Heart right ventricle (tissue), 16 donors: ENCODE measurements around the gene ACSF3. TPM values are rescaled to one million over a fixed set of nuclear protein-coding genes. Genes with fewer than 3 reads are reported as not detected.

Experiments used
- ATAC-seq, 8 donors: fragments of 200-7000 bp; cut with Tn5 transposase; one replicate each; pipeline ENCODE4 v1.9.1; 2020; ENCODE audit warnings: mild to moderate bottlenecking in 8 of 8, moderate library complexity in 8 of 8, moderate number of reproducible peaks in 1 of 8
- DNase-seq, 2 donors: peaks; one replicate each; pipeline ENCODE4 v3.0.0-alpha.2; 2020
- H3K27ac ChIP-seq, 10 donors: fragments of 200-600 bp; sonication (generic) in 2 of 10; one replicate each; pipeline versions ENCODE4 v1.5.0 to v1.8.0; 2020 to 2022; ENCODE audit warnings: mild to moderate bottlenecking in 3 of 10
- H3K27me3 ChIP-seq, 7 donors: fragments of 200-600 bp; one replicate each; pipeline ENCODE4 v1.8.0; 2021 to 2022; ENCODE audit warnings: mild to moderate bottlenecking in 2 of 7
- H3K36me3 ChIP-seq, 9 donors: fragments of 200-600 bp; sonication (generic) in 1 of 9; one replicate each; pipeline versions ENCODE4 v1.5.0 to v1.8.0; 2020 to 2022; ENCODE audit warnings: mild to moderate bottlenecking in 2 of 9
- H3K4me1 ChIP-seq, 9 donors: fragments of 200-600 bp; sonication (generic) in 1 of 9; one replicate each; pipeline versions ENCODE4 v1.5.0 to v1.8.0; 2020 to 2022; ENCODE audit warnings: mild to moderate bottlenecking in 4 of 9
- H3K4me3 ChIP-seq, 10 donors: fragments of 200-600 bp; sonication (generic) in 2 of 10; one replicate each; pipeline versions ENCODE4 v1.5.0 to v1.8.0; 2020 to 2022; ENCODE audit warnings: mild to moderate bottlenecking in 7 of 10, moderate library complexity in 2 of 10
- H3K9me3 ChIP-seq, 11 donors: fragments of 200-600 bp in 10 of 11; sonication (generic) in 2 of 11; one replicate each; pipeline versions ENCODE4 v1.5.0 to v1.8.0; 2013 to 2022; ENCODE audit warnings: mild to moderate bottlenecking in 2 of 11, control low read depth in 1 of 11, moderate library complexity in 1 of 11
- WGBS, 2 donors: extraction: QIAGEN DNeasy Blood & Tissue Kit; methylation state at CpG; one replicate each; pipeline ENCODE4 v1.1.7; 2013; ENCODE audit warnings: inconsistent platforms in 1 of 2; 5-methylcytosine and 5-hydroxymethylcytosine counted together
- intact Hi-C, 10 donors: fragments of 100-400 bp; cut with DNase I; formaldehyde crosslinking; loops; one replicate each; pipeline versions ENCODE4 v1.11.1 to v1.14.2; 2022
- polyA plus RNA-seq, 2 donors: library from polyadenylated mRNA; stranded (reverse); fragments of 200-250 nt; gene quantifications; one replicate each; pipeline ENCODE4 v1.2.3, GENCODE V29; 2013
- total RNA-seq, 10 donors: library from RNA; stranded (reverse); fragmentation: NEBNext Ultra II Directional in 3 of 10; extraction: Animal tissue kit (Norgen Biotek cat#: 25700) in 3 of 10; gene quantifications; one replicate each; pipeline versions ENCODE4 v1.2.1 to v1.2.4, GENCODE V29; 2021 to 2023
- TF ChIP-seq, protein P1 (sequence below), 9 donors: fragments of 200-600 bp; sonication (generic) in 2 of 9; IDR thresholded peaks; one replicate each; pipeline versions ENCODE4 v1.5.0 to v1.8.0; 2021 to 2022; ENCODE audit warnings: antibody characterized with exemption in 9 of 9, mild to moderate bottlenecking in 5 of 9, moderate library complexity in 1 of 9
- donor health status: Arrhythmogenic right ventricular cardiomyopathy.
- donor health status: ischemic (EF 13 %, LVEDD 7.1; RV severe dilation, severe dysfunction).
- donor health status: healthy with polysubstance abuse.
- donor health status: DM: no; HTN: yes; CAD: no.
- donor health status: DM: no; HTN: no; CAD: no.
- donor health status: ischemic (EF 25% LVEDD 6.9; RV normal size, moderate dysfunction).
- donor health status: ischemic (EF 25% LVEDD 5.7; RV mildly dilated, moderate dysfunction).
- donor health status: healthy.
- donor health status: DM: yes; HTN: yes; CAD: no.
- donor health status: Ischemic cardiomyopathy.
- donor health status: ischemic (EF 35%, LVEDD 5.7; RV mildly dilated, moderate dysfunction).
- donor health status: nonischemic (EF 11% LVEDD 7.7; RV severe dilation, severe dysfunction).
- donor health status: DM: yes; HTN: yes; CAD: no.
- donor health status: PGD.
- donor health status: ischemic (EF 29% LVEDD 5.4; RV normal size, mild dysfunction).
- donor health status: nonischemic (EF 23%, LVEDD 6.1; RV moderate dilation, normal function).

The ACSF3 gene
- total and polyA plus RNA-seq, 12 donors: 11.0 to 36.9 (median 17.8) TPM

DNA sequence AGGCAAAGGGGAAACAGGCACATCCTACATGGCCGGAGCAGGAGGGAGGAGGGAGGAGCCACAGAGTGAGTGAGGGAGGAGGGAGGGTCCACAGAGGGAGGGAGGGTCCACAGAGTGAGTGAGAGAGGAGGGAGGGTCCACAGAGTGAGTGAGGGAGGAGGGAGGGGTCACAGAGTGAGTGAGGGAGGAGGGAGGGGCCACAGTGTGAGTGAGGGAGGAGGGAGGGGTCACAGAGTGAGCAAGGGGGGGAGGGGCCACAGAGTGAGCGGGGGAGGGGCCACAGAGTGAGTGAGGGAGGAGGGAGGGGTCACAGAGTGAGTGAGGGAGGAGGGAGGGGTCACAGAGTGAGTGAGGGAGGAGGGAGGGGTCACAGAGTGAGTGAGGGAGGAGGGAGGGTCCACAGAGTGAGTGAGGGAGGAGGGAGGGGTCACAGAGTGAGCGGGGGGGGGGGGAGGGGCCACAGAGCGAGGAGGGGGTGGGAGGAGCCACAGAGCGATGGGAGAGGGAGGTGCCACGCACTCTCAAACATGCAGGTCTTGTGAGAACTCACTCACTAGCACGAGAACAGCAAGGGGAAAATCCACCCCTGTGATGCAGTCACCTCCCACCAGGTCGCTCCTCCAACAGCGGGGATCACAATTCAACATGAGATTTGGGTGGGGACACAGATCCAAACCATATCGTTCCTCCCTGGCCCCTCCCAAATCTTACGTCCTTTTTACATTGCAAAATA, 53.6 kb downstream of the ACSF3 start:
- no peaks in the 10 kb centered on the region for H3K4me1 ChIP-seq
- H3K9me3 ChIP-seq: peaks cover 0 to 22% (median 7%) of the 10 kb centered on the region in 11 donors
- 85 to 90% methylated on average over 10 of the region's 11 CpGs for WGBS, 2 donors
- DNase-seq: no peak
- peaks cover 0 to 85% (median 33%) of the 10 kb centered on the region in 9 donors for H3K36me3 ChIP-seq
- H3K27me3 ChIP-seq: no peaks in the 10 kb centered on the region
- no peak overlapping the region for H3K4me3 ChIP-seq
- no peak for ATAC-seq
- intact Hi-C loops: no loop called here
- TF ChIP-seq, protein P1, sequence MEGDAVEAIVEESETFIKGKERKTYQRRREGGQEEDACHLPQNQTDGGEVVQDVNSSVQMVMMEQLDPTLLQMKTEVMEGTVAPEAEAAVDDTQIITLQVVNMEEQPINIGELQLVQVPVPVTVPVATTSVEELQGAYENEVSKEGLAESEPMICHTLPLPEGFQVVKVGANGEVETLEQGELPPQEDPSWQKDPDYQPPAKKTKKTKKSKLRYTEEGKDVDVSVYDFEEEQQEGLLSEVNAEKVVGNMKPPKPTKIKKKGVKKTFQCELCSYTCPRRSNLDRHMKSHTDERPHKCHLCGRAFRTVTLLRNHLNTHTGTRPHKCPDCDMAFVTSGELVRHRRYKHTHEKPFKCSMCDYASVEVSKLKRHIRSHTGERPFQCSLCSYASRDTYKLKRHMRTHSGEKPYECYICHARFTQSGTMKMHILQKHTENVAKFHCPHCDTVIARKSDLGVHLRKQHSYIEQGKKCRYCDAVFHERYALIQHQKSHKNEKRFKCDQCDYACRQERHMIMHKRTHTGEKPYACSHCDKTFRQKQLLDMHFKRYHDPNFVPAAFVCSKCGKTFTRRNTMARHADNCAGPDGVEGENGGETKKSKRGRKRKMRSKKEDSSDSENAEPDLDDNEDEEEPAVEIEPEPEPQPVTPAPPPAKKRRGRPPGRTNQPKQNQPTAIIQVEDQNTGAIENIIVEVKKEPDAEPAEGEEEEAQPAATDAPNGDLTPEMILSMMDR (IDR thresholded peaks at IDR 0.05): no peak
- no peak overlapping the region for H3K27ac ChIP-seq

DNA sequence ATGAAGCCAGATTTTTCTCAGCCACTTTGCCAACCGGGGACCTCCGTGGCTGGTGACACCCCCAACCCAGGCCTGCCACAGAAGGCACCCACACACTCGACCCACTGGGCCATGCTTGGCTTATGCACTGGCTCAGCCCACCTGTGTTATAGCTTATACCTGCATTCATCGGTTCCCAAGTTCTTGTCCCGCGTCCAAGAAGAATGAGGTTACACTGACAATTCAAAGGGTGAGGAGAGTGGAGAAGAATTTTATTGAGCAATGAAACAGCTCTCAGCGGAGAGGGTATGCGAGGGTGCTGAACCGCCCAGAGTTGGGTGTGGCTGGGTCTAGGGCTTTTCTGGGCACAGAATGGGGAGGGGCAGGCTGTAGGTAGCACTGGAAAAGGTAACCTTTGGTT, 55.7 kb downstream of the ACSF3 start:
- Histone ChIP-seq H3K4me1 (peaks cover under 1 to 2% (median 1%) of the 10 kb centered on the region in 9 donors), H3K9me3 (peaks cover 0 to 22% (median 7%) of the 10 kb centered on the region in 11 donors), H3K27me3 (no peaks in the 10 kb centered on the region), H3K4me3 (no peak overlapping the region), H3K36me3 (peaks cover 0 to 74% (median 33%) of the 10 kb centered on the region in 9 donors), H3K27ac (no peak overlapping the region)
- DNase-seq (no peak), ATAC-seq (no peak)
- whole genome bisulfite sequencing, 2 donors: 95 to 97% methylated on average over 9 of the region's 9 CpGs
- TF ChIP-seq, protein P1 (IDR thresholded peaks at IDR 0.05): no peak
- intact Hi-C loops: no loop called here

DNA sequence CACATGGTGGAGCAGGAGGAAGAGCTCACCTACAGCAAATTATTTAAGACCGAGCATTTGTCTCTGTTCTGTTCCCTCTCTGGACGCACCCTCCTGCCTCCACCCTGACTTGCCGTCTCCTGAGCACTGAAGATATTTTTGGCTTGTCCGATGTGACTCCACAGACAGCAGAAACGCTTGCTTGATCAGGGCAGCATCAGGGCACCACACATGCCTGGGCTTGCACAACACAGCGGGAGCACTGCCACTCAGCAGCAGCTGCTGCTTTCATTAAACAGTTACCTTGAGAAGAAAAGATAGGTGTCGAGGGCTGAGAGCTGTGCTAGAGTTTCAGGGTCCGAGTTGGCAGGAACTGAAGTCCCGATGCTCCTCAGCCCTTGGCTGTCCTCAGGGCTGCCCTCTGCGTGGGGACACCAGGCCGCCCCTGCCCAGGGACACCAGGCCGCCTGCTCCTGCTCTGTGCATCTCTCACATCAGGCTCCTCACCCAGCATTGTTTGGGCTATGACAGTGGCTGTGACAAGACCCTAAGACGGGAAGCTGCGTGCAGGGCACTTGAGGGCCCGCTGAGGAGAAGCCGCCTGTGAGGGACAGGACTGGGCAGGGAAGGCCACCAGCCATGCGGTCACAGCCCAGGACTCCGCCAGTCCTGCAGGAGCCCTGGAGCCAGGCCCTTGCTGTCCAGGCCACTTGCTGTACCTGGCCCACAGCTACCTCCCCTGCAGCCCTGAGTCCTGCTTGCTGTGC, 56.6 kb downstream of the ACSF3 start:
- Histone ChIP-seq H3K27ac (no peak overlapping the region), H3K4me3 (no peak overlapping the region), H3K27me3 (no peaks in the 10 kb centered on the region), H3K9me3 (peaks cover 0 to 22% (median 7%) of the 10 kb centered on the region in 11 donors), H3K4me1 (peaks cover 8 to 11% (median 10%) of the 10 kb centered on the region in 9 donors), H3K36me3 (peaks cover 0 to 66% (median 33%) of the 10 kb centered on the region in 9 donors)
- ATAC-seq (no peak), DNase-seq (no peak)
- intact Hi-C loops: loop anchor here in 1 of 10 donors (10.0 kb wide), 1 partner anchor 335 kb away; the partner anchor contains the start of gene APRT
- 96 to 97% methylated on average over 18 of the region's 18 CpGs for WGBS, 2 donors
- TF ChIP-seq, protein P1 (IDR thresholded peaks at IDR 0.05): no peak

DNA sequence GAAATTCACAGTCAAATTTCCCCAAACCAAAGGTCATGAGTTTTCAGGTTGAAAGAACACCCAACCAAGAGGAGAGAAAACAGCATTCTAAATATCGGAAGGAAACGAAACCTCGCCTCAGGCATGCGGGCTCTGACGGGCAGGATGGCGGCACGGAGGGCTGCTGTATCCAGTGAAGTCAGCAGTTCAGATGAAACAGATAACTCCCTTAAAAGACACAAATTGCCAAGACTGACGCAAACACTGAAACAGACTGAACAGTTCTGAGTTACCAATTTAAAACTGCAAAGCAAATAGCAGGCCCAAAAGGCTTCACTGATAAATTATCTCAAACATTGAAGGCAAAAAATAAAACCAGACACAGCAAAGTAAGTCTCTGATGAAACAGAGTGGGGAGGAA, 57.3 kb downstream of the ACSF3 start:
- Histone ChIP-seq H3K27me3 (no peaks in the 10 kb centered on the region), H3K9me3 (peaks cover 0 to 22% (median 7%) of the 10 kb centered on the region in 11 donors), H3K4me3 (no peak overlapping the region), H3K36me3 (peaks cover 0 to 58% (median 33%) of the 10 kb centered on the region in 9 donors), H3K4me1 (peaks cover 11 to 18% (median 17%) of the 10 kb centered on the region in 9 donors), H3K27ac (no peak overlapping the region)
- 94 to 95% methylated on average over 8 of the region's 8 CpGs for WGBS, 2 donors
- DNase-seq: no peak
- no peak for ATAC-seq
- intact Hi-C loops: loop anchor here in 1 of 10 donors (10.0 kb wide), 1 partner anchor 336 kb away; the partner anchor contains the start of gene APRT
- TF ChIP-seq, protein P1 (IDR thresholded peaks at IDR 0.05): no peak
